Neural progenitor cell (in vitro differentiated cells): ENCODE data around the gene SLC5A3. TPM values are rescaled to one million over a fixed set of nuclear protein-coding genes. Genes with fewer than 3 reads are reported as not detected.

Source experiments
- DNase-seq: peaks from one replicate; pipeline ENCODE4 v3.0.0-alpha.2; 2016; ENCODE audit warnings: low spot score
- H2AFZ ChIP-seq: fragments of 200-600 bp; sonication (generic); replicated peaks from 2 replicates; pipeline ENCODE4 v1.6.1; 2016; ENCODE audit warnings: antibody characterized with exemption
- H3F3A ChIP-seq: fragments of 200-600 bp; sonication (generic); 2 replicates; pipeline ENCODE4 v1.6.1; 2016; ENCODE audit warnings: antibody characterized with exemption, low read depth
- H3K27ac ChIP-seq: fragments of 200-600 bp; sonication (generic); 2 replicates; pipeline ENCODE4 v1.5.1; 2016; ENCODE audit warnings: mild to moderate bottlenecking
- H3K27me3 ChIP-seq: fragments of 200-600 bp; sonication (generic); 2 replicates; pipeline ENCODE4 v1.6.1; 2016; ENCODE audit warnings: mild to moderate bottlenecking, moderate library complexity
- H3K36me3 ChIP-seq: fragments of 200-600 bp; sonication (generic); 2 replicates; pipeline ENCODE4 v1.5.1; 2016
- H3K4me1 ChIP-seq: fragments of 200-600 bp; sonication (generic); 2 replicates; pipeline ENCODE4 v1.6.1; 2016; ENCODE audit warnings: mixed run types
- H3K4me2 ChIP-seq: fragments of 200-600 bp; sonication (generic); 2 replicates; pipeline ENCODE4 v1.6.1; 2016
- H3K4me3 ChIP-seq: fragments of 200-600 bp; sonication (generic); 2 replicates; pipeline ENCODE4 v1.5.1; 2016
- H3K79me2 ChIP-seq: fragments of 200-600 bp; sonication (generic); 2 replicates; pipeline ENCODE4 v1.6.1; 2016; ENCODE audit warnings: low read depth
- H3K9ac ChIP-seq: fragments of 200-600 bp; sonication (generic); 2 replicates; pipeline ENCODE4 v1.6.1; 2016
- H3K9me3 ChIP-seq: fragments of 200-600 bp; sonication (generic); 2 replicates; pipeline ENCODE4 v1.5.1; 2016; ENCODE audit warnings: low read depth
- H4K20me1 ChIP-seq: fragments of 200-600 bp; sonication (generic); 2 replicates; pipeline ENCODE4 v1.6.1; 2016; ENCODE audit warnings: low read depth
- H3K27ac Mint-ChIP-seq: 3 replicates; pipeline ENCODE4 v1.8.0; 2021; ENCODE audit warnings: mixed read lengths
- H3K27me3 Mint-ChIP-seq: 2 replicates; pipeline ENCODE4 v1.8.0; 2022; ENCODE audit warnings: low read depth, mild to moderate bottlenecking, inconsistent platforms, moderate library complexity, mixed read lengths; ENCODE audit not compliant: insufficient read depth
- H3K36me3 Mint-ChIP-seq: 3 replicates; pipeline ENCODE4 v1.8.0; 2021; ENCODE audit warnings: mixed read lengths
- H3K4me1 Mint-ChIP-seq: 3 replicates; pipeline ENCODE4 v1.8.0; 2021; ENCODE audit warnings: mixed read lengths
- H3K4me3 Mint-ChIP-seq: 3 replicates; pipeline ENCODE4 v1.8.0; 2021; ENCODE audit warnings: mild to moderate bottlenecking, moderate library complexity, mixed read lengths
- H3K9me3 Mint-ChIP-seq: 3 replicates; pipeline ENCODE4 v1.8.0; 2020; ENCODE audit warnings: mixed read lengths
- CTCF ChIP-seq: fragments of 200-600 bp; sonication (generic); IDR thresholded peaks from 2 replicates; pipeline ENCODE4 v1.5.1; 2017; ENCODE audit warnings: antibody characterized with exemption, mild to moderate bottlenecking
- EZH2 ChIP-seq: fragments of 200-600 bp; sonication (generic); IDR thresholded peaks from 2 replicates; pipeline ENCODE4 v1.6.1; 2017; ENCODE audit warnings: antibody characterized with exemption, mild to moderate bottlenecking, moderate library complexity
- EZH2phosphoT487 ChIP-seq: fragments of 200-600 bp; sonication (generic); IDR thresholded peaks from 2 replicates; pipeline ENCODE4 v1.6.1; 2017; ENCODE audit warnings: antibody characterized with exemption
- total RNA-seq: library from RNA; depleted of rRNA; stranded (reverse); fragments of >200 nt; gene quantifications from 2 replicates; pipeline ENCODE4 v1.2.3, GENCODE V29; 2015; ENCODE audit warnings: low replicate concordance

The SLC5A3 gene
- total RNA-seq, 1 donor from 2014 or later = 44.3 TPM

- H3K4me2 ChIP-seq = no peak overlapping the region
- H3K9ac ChIP-seq = no peak overlapping the region
- no peak for DNase-seq
- no peak overlapping the region for H3K4me3 ChIP-seq
- Mint-ChIP-seq H3K4me1 (peaks cover 3% of the 10 kb centered on the region), H3K27me3 (peaks cover 4% of the 10 kb centered on the region), H3K4me3 (no peak overlapping the region), H3K36me3 (peaks cover 55% of the 10 kb centered on the region), H3K27ac (no peak overlapping the region), H3K9me3 (peaks cover 7% of the 10 kb centered on the region)
- H3K36me3 ChIP-seq = peaks cover 6% of the 10 kb centered on the region
- H3F3A ChIP-seq = no peaks in the 10 kb centered on the region
- H3K79me2 ChIP-seq = peaks cover 99% of the 10 kb centered on the region
- no peak overlapping the region for H3K27ac ChIP-seq
- no peak overlapping the region for H2AFZ ChIP-seq
- H4K20me1 ChIP-seq = peaks cover 96% of the 10 kb centered on the region
- no peaks in the 10 kb centered on the region for H3K27me3 ChIP-seq
- H3K9me3 ChIP-seq = no peaks in the 10 kb centered on the region
- TF ChIP-seq EZH2phosphoT487 = no peak
- no peak for TF ChIP-seq EZH2
- no peak for TF ChIP-seq CTCF
- H3K4me1 ChIP-seq = peaks cover 30% of the 10 kb centered on the region
These were observed 17.7 kb downstream of the SLC5A3 start for GRCh38 chr21:34091032-34091431.

GRCh38 chr21:34091607-34092006 lies 18.2 kb downstream of the SLC5A3 start:
- H3K4me1 ChIP-seq = peaks cover 30% of the 10 kb centered on the region
- no peak overlapping the region for H3K4me2 ChIP-seq
- no peaks in the 10 kb centered on the region for H3F3A ChIP-seq
- H3K4me3 ChIP-seq = no peak overlapping the region
- H3K27me3 ChIP-seq = no peaks in the 10 kb centered on the region
- H2AFZ ChIP-seq = no peak overlapping the region
- H3K27me3 Mint-ChIP-seq = peaks cover 3% of the 10 kb centered on the region
- no peak overlapping the region for H3K27ac Mint-ChIP-seq
- H3K36me3 ChIP-seq = peaks cover 6% of the 10 kb centered on the region
- no peaks in the 10 kb centered on the region for H3K9me3 ChIP-seq
- H3K4me1 Mint-ChIP-seq = peaks cover 3% of the 10 kb centered on the region
- peaks cover 61% of the 10 kb centered on the region for H3K36me3 Mint-ChIP-seq
- DNase-seq = peak; percentile 23
- peaks cover 96% of the 10 kb centered on the region for H4K20me1 ChIP-seq
- H3K9me3 Mint-ChIP-seq = peaks cover 7% of the 10 kb centered on the region
- no peak overlapping the region for H3K4me3 Mint-ChIP-seq
- H3K27ac ChIP-seq = no peak overlapping the region
- TF ChIP-seq EZH2 = no peak
- TF ChIP-seq CTCF = peak; percentile 58
- peaks cover 99% of the 10 kb centered on the region for H3K79me2 ChIP-seq
- H3K9ac ChIP-seq = no peak overlapping the region

GRCh38 chr21:34092262-34092921 lies 19.0 kb downstream of the SLC5A3 start:
- peaks cover 36% of the 10 kb centered on the region for H3K4me1 ChIP-seq
- H4K20me1 ChIP-seq = peaks cover 96% of the 10 kb centered on the region
- DNase-seq = no peak
- no peak overlapping the region for H3K9ac ChIP-seq
- H3K79me2 ChIP-seq = peaks cover 99% of the 10 kb centered on the region
- H3K4me3 ChIP-seq = no peak overlapping the region
- H2AFZ ChIP-seq = no peak overlapping the region
- H3K27ac Mint-ChIP-seq = no peak overlapping the region
- H3K4me3 Mint-ChIP-seq = no peak overlapping the region
- TF ChIP-seq CTCF = no peak
- no peak for TF ChIP-seq EZH2phosphoT487
- no peak for TF ChIP-seq EZH2
- H3K9me3 ChIP-seq = no peaks in the 10 kb centered on the region
- peaks cover 3% of the 10 kb centered on the region for H3K4me1 Mint-ChIP-seq
- no peaks in the 10 kb centered on the region for H3K27me3 ChIP-seq
- no peaks in the 10 kb centered on the region for H3F3A ChIP-seq
- H3K27me3 Mint-ChIP-seq = peaks cover 3% of the 10 kb centered on the region
- peaks cover 69% of the 10 kb centered on the region for H3K36me3 Mint-ChIP-seq
- H3K4me2 ChIP-seq = no peak overlapping the region
- H3K27ac ChIP-seq = no peak overlapping the region
- H3K36me3 ChIP-seq = peaks cover 6% of the 10 kb centered on the region
- peaks cover 7% of the 10 kb centered on the region for H3K9me3 Mint-ChIP-seq
